GM21786 (cell line): Measurements from ENCODE around the gene DTWD2.
A peak's percentile ranks its signal among the peaks of the same experiment; 100 is the strongest.

Experiments
- ATAC-seq: cut with Tn5 transposase; IDR thresholded peaks from one replicate; pipeline ENCODE4 v1.9.1; 2021; ENCODE audit not compliant: unreplicated experiment

DTWD2 gene, protein sequence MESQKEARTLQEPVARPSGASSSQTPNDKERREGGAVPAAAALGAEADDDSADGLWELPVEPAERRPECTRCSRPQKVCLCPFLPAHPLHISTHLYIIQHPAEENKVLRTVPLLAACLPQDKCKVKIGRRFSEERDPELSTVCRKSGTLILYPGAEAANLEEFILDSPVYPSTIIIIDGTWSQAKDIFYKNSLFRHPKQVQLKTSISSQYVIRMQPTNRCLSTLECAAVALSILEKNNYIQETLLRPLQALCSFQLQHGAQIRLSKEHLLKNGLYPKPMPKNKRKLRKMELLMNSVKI

DNA sequence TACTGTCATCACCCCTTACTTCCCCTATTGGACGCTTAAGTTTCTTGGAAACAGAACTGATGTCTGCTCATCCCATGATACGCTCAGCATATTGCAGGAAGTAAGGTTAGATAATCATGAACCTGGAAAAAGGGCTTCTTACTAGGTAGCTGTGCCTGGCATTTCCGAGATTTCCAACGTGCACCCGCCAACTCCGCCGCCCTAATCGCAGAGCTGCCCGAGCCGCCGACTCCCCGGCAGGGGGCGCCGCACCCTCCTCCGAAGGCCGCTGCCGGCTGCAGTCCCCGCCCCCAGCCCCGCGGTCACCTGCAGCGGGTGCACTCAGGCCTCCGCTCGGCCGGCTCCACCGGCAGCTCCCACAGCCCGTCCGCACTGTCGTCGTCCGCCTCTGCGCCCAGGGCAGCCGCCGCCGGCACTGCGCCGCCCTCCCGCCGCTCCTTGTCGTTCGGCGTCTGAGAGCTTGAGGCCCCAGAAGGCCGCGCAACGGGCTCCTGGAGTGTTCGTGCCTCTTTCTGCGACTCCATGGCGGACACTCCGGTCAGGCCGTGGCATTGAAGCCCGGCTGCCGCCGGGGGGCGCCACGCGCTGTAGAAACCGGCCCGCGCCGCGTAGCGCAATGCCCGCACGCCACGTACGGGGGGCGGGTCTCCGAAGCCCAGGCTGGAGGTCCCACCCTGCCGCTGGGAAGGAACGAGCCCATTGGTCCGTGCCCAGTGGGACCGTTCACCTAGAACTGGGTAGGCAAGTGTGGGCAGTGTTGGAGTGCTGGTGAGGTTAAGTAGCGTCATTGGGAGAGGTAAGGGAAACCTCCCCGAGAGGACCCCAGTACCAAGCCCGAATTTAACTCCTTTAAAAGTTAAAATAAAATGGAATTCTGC lies at the start of gene DTWD2:
DTWD2 (minus strand) TSS at position 560 of the 878 bp plus-strand sequence; CDS start at position 524, 36 bp downstream.
- ATAC-seq: peak; percentile 87

- no peak for ATAC-seq
These were observed 49.3 kb upstream of the DTWD2 start for GRCh38 chr5:119037496-119038215.

DNA sequence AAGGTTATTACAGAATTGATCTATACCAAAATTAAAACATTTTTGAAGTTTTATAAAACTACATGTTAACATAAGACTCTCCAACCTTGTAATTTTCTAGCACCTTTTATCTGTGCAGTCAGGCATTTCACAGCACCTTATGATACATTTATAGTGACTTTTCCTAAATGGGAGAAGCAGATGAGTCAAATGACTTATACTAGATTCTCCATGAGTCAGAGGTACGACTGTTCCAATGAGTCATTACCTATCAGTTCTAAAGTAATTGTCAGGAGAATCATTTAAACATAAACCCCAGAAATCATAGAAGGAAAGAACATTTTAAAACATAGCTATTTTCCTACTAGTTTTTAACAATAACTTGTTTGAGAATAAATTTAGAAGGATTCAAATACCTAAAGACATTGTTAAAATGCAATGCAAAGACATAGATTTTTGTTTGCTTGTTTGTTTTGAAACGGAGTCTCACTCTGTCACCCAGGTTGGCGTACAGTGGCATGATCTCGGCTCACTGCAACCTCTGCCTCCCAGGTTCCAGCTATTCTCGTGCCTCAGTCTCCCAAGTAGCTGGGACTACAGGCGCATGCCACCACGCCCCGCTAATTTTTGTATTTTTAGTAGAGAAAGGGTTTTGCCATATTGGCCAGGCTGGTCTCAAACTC lies 47.9 kb upstream of the DTWD2 start:
- no peak for ATAC-seq

- no peak for ATAC-seq
These were observed 44.8 kb upstream of the DTWD2 start for GRCh38 chr5:119033135-119033534.

GRCh38 chr5:119032656-119033055 lies 44.3 kb upstream of the DTWD2 start:
- peak; percentile 43 for ATAC-seq

DNA sequence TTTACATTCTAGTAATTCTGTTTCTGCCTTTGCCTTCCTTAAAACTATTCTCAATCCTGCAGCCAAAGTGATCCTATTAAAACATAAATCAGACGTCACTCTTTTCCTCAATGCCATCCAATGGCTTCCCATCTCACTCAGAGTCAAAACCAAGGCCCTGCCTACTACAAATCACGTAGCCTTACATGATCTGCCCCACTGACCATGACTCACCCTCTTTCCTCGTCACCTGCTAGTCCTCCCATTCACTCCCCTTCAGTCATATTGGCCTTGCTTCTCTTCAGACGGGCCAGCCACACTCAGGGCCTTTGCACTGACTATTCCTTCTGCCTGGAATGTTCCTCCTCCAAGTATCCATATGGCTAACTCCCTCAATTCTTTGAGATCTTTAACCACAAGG lies 43.6 kb upstream of the DTWD2 start:
- peak; percentile 58 for ATAC-seq

DNA sequence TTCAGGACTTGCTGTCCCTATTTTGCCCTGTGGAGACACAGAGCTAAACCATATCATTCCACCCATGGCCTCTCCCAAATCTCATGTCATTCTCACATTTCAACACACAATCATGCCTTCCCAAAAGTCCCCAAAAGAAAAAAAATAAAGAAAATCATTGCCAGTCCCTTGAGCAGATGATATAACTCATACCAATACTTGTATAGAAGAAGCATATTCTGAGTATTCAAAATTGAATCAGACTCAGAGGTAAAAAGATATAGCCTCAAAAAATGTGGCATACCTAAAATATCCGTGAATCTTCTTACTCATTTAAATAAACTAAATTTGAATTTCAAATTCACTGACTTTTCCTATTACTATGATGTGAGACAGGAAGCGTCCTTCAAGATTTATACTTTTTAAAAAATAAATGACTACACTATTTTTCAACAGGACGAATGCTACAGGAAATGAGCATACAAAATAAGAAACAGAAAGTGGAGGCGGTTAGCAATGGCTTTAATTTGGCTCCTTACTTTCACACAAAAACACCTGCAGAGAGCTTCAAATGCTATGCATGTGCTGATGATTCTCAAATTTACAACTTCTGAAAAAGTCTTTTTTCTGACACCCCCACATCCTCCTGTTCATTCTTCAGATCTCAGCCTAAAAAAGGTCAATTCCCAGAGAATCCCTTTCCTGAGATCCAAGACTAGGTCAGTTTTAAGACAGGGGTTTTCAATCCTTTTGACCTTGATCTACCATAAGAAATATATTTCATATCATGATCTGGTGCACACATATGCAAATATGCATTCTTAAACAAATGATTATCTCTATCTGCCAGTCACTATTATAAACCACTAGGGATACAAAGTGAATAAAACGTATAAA lies 42.9 kb upstream of the DTWD2 start:
- peak; percentile 77 for ATAC-seq

DNA sequence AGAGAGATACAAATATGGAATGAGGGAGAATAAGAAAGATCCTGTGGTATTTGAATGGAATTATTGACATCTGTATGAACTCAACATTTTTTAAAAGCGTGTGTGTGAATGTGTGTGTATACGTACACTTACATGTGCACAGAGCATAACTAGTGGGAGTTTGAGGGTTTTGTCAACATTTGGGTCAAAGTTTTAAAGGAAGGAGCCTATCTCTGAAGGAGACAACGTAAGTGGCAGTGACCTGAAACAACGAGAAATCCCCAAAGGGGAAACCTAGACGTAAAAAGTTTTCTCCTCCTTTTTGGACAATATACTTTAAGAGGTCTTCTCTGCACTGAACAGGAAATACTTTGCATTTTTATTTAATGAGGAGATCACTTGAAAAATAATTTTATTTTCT lies 40.2 kb upstream of the DTWD2 start:
- ATAC-seq: no peak

GRCh38 chr5:119022773-119023172 lies 34.4 kb upstream of the DTWD2 start:
- ATAC-seq: no peak

DNA sequence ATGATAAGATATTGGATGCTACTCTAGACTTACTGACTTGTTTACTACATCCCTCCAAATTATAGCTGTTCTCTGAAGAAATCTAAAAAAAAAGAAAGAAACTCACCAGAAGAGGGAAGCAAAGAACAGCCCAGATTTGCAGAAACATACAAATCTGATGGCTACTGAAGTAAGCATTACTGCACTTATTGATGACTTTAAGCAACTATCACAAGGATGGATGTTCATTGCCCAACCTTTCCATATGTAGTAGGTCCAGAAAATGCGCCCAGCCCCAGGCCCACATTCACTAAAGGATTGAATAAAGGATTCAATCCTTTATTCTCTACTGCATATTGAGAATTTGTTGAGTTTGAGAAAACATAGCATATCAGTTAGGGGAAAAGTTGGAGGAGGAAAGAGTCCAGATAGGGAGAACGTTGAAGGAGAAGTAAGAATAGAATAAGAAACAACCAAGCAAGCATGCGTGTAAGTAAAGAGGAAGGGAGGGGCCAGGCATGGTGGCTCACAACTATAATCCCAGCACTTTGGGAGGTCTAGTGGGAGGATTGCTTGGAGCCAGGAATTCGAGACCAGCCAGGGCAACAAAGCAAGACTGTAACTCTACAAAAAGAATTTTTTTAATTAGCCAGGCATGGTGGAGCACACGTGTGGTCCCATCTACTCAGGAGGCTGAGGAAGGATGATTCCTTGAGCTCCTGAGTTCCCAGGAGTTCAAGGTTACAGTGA lies 33.8 kb upstream of the DTWD2 start:
- peak; percentile 81 for ATAC-seq

DNA sequence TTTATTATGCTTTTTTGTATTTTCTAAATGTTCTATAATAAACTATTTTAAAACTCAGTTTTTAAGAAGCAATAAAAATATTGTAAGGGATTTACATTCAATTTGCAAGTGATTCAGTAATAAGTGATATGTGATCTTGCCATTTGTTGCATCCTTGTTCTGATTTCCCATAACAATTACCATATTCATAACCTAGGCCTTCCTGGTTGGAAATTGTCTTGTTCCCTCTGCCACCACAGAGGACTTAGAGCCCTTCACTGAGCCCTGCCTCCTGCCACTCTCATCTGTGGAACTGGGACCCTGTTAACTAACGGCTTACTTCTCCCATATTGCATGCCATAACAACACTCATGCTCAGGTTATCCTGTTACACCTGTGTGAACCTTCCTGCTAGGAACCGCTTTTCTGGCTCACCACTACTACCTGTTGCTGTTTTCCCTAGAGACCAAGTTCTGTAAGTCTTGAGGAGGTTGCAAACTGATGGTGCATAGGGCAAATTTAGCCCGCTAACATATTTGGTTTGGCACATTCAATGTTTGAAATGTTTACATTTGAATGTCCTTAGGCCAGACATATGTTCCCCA lies 32.9 kb upstream of the DTWD2 start:
- ATAC-seq: no peak

GRCh38 chr5:119019949-119020348 lies 31.6 kb upstream of the DTWD2 start:
- ATAC-seq: no peak

- no peak for ATAC-seq
These were observed 31.2 kb upstream of the DTWD2 start for GRCh38 chr5:119019501-119019900.

GRCh38 chr5:119017994-119018393 lies 29.6 kb upstream of the DTWD2 start:
- ATAC-seq: no peak

- ATAC-seq: peak; percentile 85
These were observed 27.9 kb upstream of the DTWD2 start for GRCh38 chr5:119016125-119016774.

DNA sequence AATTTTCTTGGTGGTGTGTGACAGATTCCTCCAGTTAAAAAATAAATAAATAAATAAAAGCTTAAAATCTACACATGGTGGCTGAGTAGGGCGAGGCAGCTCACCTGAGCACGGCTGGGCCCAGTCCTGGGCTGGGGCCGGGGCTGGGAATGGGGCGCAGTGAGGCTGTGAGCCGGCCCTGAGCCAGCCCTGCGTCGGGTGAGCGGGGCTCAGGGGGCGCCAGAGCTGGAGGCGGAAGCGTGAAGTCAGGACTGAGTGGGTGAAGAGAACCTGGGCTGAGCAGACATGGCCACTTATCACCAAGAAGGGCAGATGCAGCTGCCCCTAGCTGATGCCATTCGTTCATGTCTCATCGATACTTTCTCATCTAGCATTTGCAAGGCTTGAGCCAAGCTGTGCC lies 22.8 kb upstream of the DTWD2 start:
- no peak for ATAC-seq

DNA sequence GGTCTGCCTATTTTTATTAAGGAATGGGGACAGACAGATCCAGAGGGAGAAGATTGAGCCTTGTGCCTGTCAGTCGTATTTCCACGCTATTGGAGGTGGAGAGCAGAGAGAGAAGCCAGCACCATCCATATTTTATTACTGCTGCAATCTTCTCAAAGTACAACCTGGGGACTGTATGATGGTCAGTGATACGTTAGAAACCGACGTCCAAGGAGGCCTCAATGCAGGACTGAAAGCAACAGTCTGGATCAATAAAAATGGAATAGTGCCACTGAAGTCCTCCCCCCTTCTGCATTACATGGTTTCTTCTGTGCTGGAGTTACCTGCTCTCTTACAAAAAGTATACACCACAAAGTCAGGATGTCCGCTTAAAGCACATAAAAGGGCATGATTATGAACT lies 21.9 kb upstream of the DTWD2 start:
- no peak for ATAC-seq

DNA sequence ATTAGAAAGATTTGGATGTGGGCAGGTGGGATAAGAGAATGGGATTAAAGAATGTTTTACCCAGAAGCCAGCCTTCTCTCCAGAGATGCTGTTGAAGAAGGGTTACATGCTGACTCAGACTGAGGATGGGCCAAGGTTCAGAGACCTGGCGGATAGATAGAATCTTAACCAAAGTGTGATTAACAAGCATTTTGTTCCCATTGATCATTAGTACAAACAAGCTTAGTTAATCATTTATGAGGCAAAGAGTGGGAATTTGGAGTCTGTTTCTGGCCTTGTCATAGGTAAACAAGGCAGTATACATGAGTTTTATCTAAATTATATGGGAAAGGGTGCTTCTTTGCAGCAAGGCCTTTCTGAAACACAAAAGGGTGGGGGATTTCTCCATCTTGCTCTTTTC lies 20.8 kb upstream of the DTWD2 start:
- no peak for ATAC-seq

DNA sequence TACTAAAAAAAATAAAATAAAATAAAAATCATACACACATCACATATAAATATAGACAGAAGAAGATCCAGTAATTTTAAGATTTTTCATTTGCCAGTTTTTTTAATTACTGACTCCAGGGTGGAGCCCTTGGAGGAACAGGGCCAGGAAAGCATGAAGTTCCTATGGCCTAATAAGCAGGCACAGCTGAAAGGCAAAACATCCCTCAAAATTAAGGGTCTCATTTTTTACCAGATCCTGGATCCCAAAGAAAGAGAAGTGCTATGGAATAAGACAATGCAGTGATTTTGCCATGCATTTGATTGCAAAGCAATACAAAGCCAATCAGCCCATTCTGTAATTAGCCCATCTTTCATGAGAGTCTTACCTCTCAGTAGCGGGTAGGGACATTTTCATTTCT lies 11.3 kb upstream of the DTWD2 start:
- no peak for ATAC-seq
